Subcutaneous abdominal adipose tissue (tissue), 5 donors: ENCODE data around the gene DBT.
"Not testable (repeated sequence)": the region's sequence is repeated elsewhere in the genome, so short reads cannot be mapped to it uniquely, and the experiment has no call there.

Experiments
- H3K27ac ChIP-seq: one replicate; pipeline ENCODE4 v1.7.0; 2013; ENCODE audit warnings: low read depth, mild to moderate bottlenecking, inconsistent platforms, low read length, moderate library complexity
- H3K27me3 ChIP-seq, 5 donors: one replicate each; pipeline ENCODE4 v1.7.0; 2013; ENCODE audit warnings: low read length in 5 of 5, inconsistent platforms in 1 of 5; ENCODE audit not compliant: control insufficient read depth in 5 of 5, insufficient read depth in 4 of 5
- H3K36me3 ChIP-seq, 5 donors: one replicate each; pipeline ENCODE4 v1.7.0; 2013; ENCODE audit warnings: low read length in 5 of 5; ENCODE audit not compliant: control insufficient read depth in 5 of 5, insufficient read depth in 5 of 5
- H3K4me1 ChIP-seq, 5 donors: one replicate each; pipeline ENCODE4 v1.7.0; 2013; ENCODE audit warnings: low read length in 5 of 5, mild to moderate bottlenecking in 3 of 5, moderate library complexity in 1 of 5; ENCODE audit not compliant: control insufficient read depth in 5 of 5, insufficient read depth in 5 of 5
- H3K4me3 ChIP-seq, 5 donors: one replicate each; pipeline ENCODE4 v1.7.0; 2013; ENCODE audit warnings: low read length in 5 of 5, low read depth in 1 of 5
- H3K9ac ChIP-seq, 5 donors: one replicate each; pipeline ENCODE4 v1.7.0; 2013; ENCODE audit warnings: low read length in 5 of 5, mild to moderate bottlenecking in 4 of 5, moderate library complexity in 3 of 5
- H3K9me3 ChIP-seq, 5 donors: one replicate each; pipeline ENCODE4 v1.7.0; 2013; ENCODE audit warnings: low read length in 5 of 5; ENCODE audit not compliant: control insufficient read depth in 5 of 5
- donor health status: healthy.
- donor health status: healthy.
- donor health status: healthy.
- donor health status: healthy.
- donor health status: healthy.

The DBT gene

GRCh38 chr1:100249537-100250257, at the start of gene DBT:
Gene DBT (minus strand): TSS chr1:100249834. CDS start chr1:100249820, 14 bp downstream.
- peaks cover 3 to 19% (median 18%) of the 10 kb centered on the region in 5 donors for H3K4me1 ChIP-seq
- H3K9ac ChIP-seq, result peak within 1 kb of the TSS; percentile 61 to 97 (median 84)
- no peaks in the 10 kb centered on the region for H3K27me3 ChIP-seq
- H3K36me3 ChIP-seq, result no peaks in the 10 kb centered on the region
- H3K9me3 ChIP-seq, result no peaks in the 10 kb centered on the region
- peak within 1 kb of the TSS; percentile 90 for H3K27ac ChIP-seq
- peak within 1 kb of the TSS; percentile 84 to 100 (median 96) for H3K4me3 ChIP-seq

GRCh38 chr1:100298512-100298911, 48.9 kb upstream of the DBT start:
- peaks cover 0 to 4% (median 2%) of the 10 kb centered on the region in 5 donors for H3K36me3 ChIP-seq
- H3K4me3 ChIP-seq, result no peak overlapping the region
- H3K27ac ChIP-seq, result no peak overlapping the region
- no peaks in the 10 kb centered on the region for H3K27me3 ChIP-seq
- H3K9ac ChIP-seq, result no peak overlapping the region
- no peaks in the 10 kb centered on the region for H3K9me3 ChIP-seq
- no peaks in the 10 kb centered on the region for H3K4me1 ChIP-seq

- not testable (repeated sequence) for H3K4me3 ChIP-seq, H3K4me1 ChIP-seq, H3K9me3 ChIP-seq, H3K9ac ChIP-seq, H3K27me3 ChIP-seq, H3K27ac ChIP-seq
- peaks cover 4 to 16% (median 10%) of the 10 kb centered on the region in 5 donors for H3K36me3 ChIP-seq
These were observed 47.4 kb upstream of the DBT start for GRCh38 chr1:100296997-100297396.

- no peaks in the 10 kb centered on the region for H3K9me3 ChIP-seq
- no peak overlapping the region for H3K4me3 ChIP-seq
- peaks cover 8 to 23% (median 10%) of the 10 kb centered on the region in 5 donors for H3K36me3 ChIP-seq
- H3K27me3 ChIP-seq, result no peaks in the 10 kb centered on the region
- no peak overlapping the region for H3K9ac ChIP-seq
- H3K27ac ChIP-seq, result no peak overlapping the region
- no peaks in the 10 kb centered on the region for H3K4me1 ChIP-seq
These were observed 46.5 kb upstream of the DBT start for GRCh38 chr1:100296140-100296539.

- H3K4me1 ChIP-seq, result no peaks in the 10 kb centered on the region
- no peak overlapping the region for H3K9ac ChIP-seq
- H3K27ac ChIP-seq, result no peak overlapping the region
- peaks cover 17 to 56% (median 30%) of the 10 kb centered on the region in 5 donors for H3K36me3 ChIP-seq
- no peaks in the 10 kb centered on the region for H3K27me3 ChIP-seq
- H3K4me3 ChIP-seq, result no peak overlapping the region
- H3K9me3 ChIP-seq, result no peaks in the 10 kb centered on the region
These were observed 43.1 kb upstream of the DBT start for GRCh38 chr1:100292711-100293110.

- Histone ChIP-seq H3K4me1 (no peaks in the 10 kb centered on the region), H3K36me3 (peaks cover 24 to 71% (median 50%) of the 10 kb centered on the region in 5 donors), H3K9me3 (no peaks in the 10 kb centered on the region), H3K27me3 (no peaks in the 10 kb centered on the region), H3K9ac (no peak overlapping the region), H3K4me3 (no peak overlapping the region), H3K27ac (no peak overlapping the region)
These were observed 40.7 kb upstream of the DBT start for GRCh38 chr1:100290291-100290690.

GRCh38 chr1:100287162-100287561, 37.5 kb upstream of the DBT start:
- no peaks in the 10 kb centered on the region for H3K9me3 ChIP-seq
- H3K36me3 ChIP-seq, result peaks cover 29 to 69% (median 59%) of the 10 kb centered on the region in 5 donors

GRCh38 chr1:100284591-100284990, 35.0 kb upstream of the DBT start:
- Histone ChIP-seq H3K27me3 (no peaks in the 10 kb centered on the region), H3K9me3 (no peaks in the 10 kb centered on the region), H3K4me1 (no peaks in the 10 kb centered on the region), H3K4me3 (no peak overlapping the region), H3K9ac (no peak overlapping the region), H3K27ac (no peak overlapping the region), H3K36me3 (peaks cover 36 to 72% (median 62%) of the 10 kb centered on the region in 5 donors)

More at GRCh38 chr1:100287162-100287561, 37.5 kb upstream of the DBT start:
- no peak overlapping the region for H3K27ac ChIP-seq
- no peaks in the 10 kb centered on the region for H3K4me1 ChIP-seq
- H3K4me3 ChIP-seq, result no peak overlapping the region
- no peak overlapping the region for H3K9ac ChIP-seq
- no peaks in the 10 kb centered on the region for H3K27me3 ChIP-seq

GRCh38 chr1:100279954-100280682, 30.5 kb upstream of the DBT start:
- Histone ChIP-seq H3K27ac (no peak overlapping the region), H3K9ac (peak overlapping the region in 1 of 5 donors; percentile 26), H3K4me1 (peaks cover 0 to 3% (median 0%) of the 10 kb centered on the region in 5 donors), H3K27me3 (no peaks in the 10 kb centered on the region), H3K9me3 (no peaks in the 10 kb centered on the region), H3K36me3 (peaks cover 60 to 77% (median 69%) of the 10 kb centered on the region in 5 donors), H3K4me3 (no peak overlapping the region)

- Histone ChIP-seq H3K4me1 (peaks cover 0 to 3% (median 0%) of the 10 kb centered on the region in 5 donors), H3K27me3 (no peaks in the 10 kb centered on the region), H3K9me3 (no peaks in the 10 kb centered on the region), H3K9ac (peak overlapping the region in 1 of 5 donors; percentile 26), H3K4me3 (no peak overlapping the region), H3K27ac (no peak overlapping the region), H3K36me3 (peaks cover 60 to 77% (median 69%) of the 10 kb centered on the region in 5 donors)
These were observed 29.8 kb upstream of the DBT start for GRCh38 chr1:100279358-100279923.
